CD4-positive, alpha-beta memory T cell (primary cell): ENCODE results near the gene SCN2B. TPM values are rescaled to one million over a fixed set of nuclear protein-coding genes. Genes with fewer than 3 reads are reported as not detected.

Experiments used
- CTCF ChIA-PET: fragments of 350-600 bp; sonication (Branson Sonifier 250); formaldehyde crosslinking; loops from one replicate; lab custom pipeline; 2021; ENCODE audit warnings: inconsistent platforms; ENCODE audit not compliant: partially characterized antibody; lab: Charles Lee
- POLR2A ChIA-PET: fragments of 350-600 bp; sonication (Branson Sonifier 250); formaldehyde crosslinking; loops from one replicate; lab custom pipeline; 2021; ENCODE audit not compliant: partially characterized antibody; lab: Charles Lee
- DNase-seq, 5 donors: peaks; one replicate each; pipeline versions ENCODE4 v3.0.0 to v3.0.0-alpha.2; 2020 to 2022; ENCODE audit warnings: mixed read lengths in 1 of 5
- H3K27ac ChIP-seq: one replicate; pipeline ENCODE4 v1.7.0; 2013; ENCODE audit warnings: low read depth, low read length
- H3K27me3 ChIP-seq: 2 replicates; pipeline ENCODE4 v1.7.0; 2013; ENCODE audit warnings: mild to moderate bottlenecking, low read length, moderate library complexity; ENCODE audit not compliant: insufficient read depth
- H3K36me3 ChIP-seq: 2 replicates; pipeline ENCODE4 v1.7.0; 2013; ENCODE audit warnings: mild to moderate bottlenecking, low read length, moderate library complexity; ENCODE audit not compliant: insufficient read depth
- H3K4me1 ChIP-seq: 2 replicates; pipeline ENCODE4 v1.7.0; 2013; ENCODE audit warnings: mild to moderate bottlenecking, low read length, moderate library complexity; ENCODE audit not compliant: insufficient read depth
- H3K4me3 ChIP-seq, 2 donors: one replicate each; pipeline ENCODE4 v1.7.0; 2013; ENCODE audit warnings: low read length in 2 of 2, mild to moderate bottlenecking in 1 of 2
- H3K9me3 ChIP-seq, 2 donors: one replicate each; pipeline ENCODE4 v1.7.0; 2013; ENCODE audit warnings: low read length in 2 of 2, control low read depth in 1 of 2; ENCODE audit not compliant: control insufficient read depth in 1 of 2
- H3K27ac Mint-ChIP-seq, 7 donors: one replicate each; pipeline ENCODE4 v1.8.0; 2020 to 2021; ENCODE audit warnings: mixed read lengths in 7 of 7, mild to moderate bottlenecking in 6 of 7, inconsistent platforms in 3 of 7, moderate library complexity in 3 of 7
- H3K27me3 Mint-ChIP-seq, 2 donors: one replicate each; pipeline ENCODE4 v1.8.0; 2020 to 2021; ENCODE audit warnings: mixed read lengths in 2 of 2
- H3K36me3 Mint-ChIP-seq, 2 donors: one replicate each; pipeline ENCODE4 v1.8.0; 2020 to 2021; ENCODE audit warnings: mixed read lengths in 2 of 2, inconsistent platforms in 1 of 2, mild to moderate bottlenecking in 1 of 2
- H3K4me1 Mint-ChIP-seq, 4 donors: one replicate each; pipeline ENCODE4 v1.8.0; 2020 to 2021; ENCODE audit warnings: mixed read lengths in 4 of 4, mild to moderate bottlenecking in 1 of 4
- H3K4me3 Mint-ChIP-seq, 8 donors: one replicate each; pipeline ENCODE4 v1.8.0; 2020 to 2021; ENCODE audit warnings: mixed read lengths in 8 of 8, mild to moderate bottlenecking in 7 of 8, moderate library complexity in 6 of 8, inconsistent platforms in 3 of 8
- H3K9me3 Mint-ChIP-seq, 8 donors: one replicate each; pipeline ENCODE4 v1.8.0; 2020 to 2021; ENCODE audit warnings: mixed read lengths in 8 of 8, mild to moderate bottlenecking in 5 of 8, inconsistent platforms in 3 of 8, moderate library complexity in 1 of 8
- intact Hi-C: fragments of 100-400 bp; cut with micrococcal nuclease; formaldehyde crosslinking; loops from one replicate; pipeline ENCODE4 v1.15.1; 2023
- polyA plus RNA-seq, 2 donors: library from polyadenylated mRNA; unstranded; fragments of 300-500 nt; fragmentation: Illumina TruSeq; gene quantifications; one replicate each; pipeline ENCODE4 v1.2.3, GENCODE V29; 2021
- total RNA-seq, 2 experiments: library from RNA; stranded (reverse); gene quantifications; one replicate each; pipeline ENCODE4 v1.2.3, GENCODE V29; 2021

The SCN2B gene
- total RNA-seq, result not detected
- polyA plus RNA-seq, result not detected

DNA sequence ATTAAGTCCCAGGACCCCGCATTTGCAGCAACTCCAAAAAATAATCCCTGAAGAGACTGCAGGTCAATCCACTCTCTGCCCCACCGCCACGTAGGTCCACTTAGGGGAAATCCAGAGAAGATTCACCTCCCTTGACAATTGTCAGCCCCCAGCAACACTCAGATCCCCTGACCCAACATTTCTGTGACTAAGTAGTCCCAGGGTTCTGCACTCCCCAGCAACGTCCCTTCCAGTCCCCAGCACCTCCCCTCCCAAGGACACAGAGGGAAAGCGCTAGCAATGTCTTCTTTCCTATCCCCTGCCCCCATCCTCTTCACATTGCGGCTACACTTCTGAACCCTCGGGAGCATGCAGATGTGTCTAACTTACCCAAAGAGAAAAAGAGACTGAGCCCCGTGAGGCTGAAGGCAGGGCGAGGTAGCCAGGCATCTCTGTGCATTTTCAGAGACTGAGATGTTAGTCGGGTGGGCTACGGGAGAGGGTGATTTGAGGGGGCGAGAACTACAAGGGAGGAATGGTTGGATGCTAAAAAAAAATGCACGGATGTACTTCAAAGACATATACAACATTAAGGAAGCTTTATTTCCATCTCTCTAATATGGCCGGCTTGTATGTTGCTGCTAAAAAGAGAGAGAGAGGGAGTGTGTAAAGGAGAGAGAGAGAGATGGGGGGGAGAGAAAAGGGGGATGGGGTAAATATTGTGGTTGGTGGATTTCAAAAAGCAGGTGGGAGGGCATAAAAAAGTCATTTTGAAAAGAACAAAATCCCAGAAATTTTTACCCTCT, at the start of gene SCN2B:
TSS of gene SCN2B (minus strand) at position 647 of the 785 bp plus-strand sequence. CDS start at position 439, 208 bp downstream.
- no peaks in the 10 kb centered on the region for H3K27me3 ChIP-seq
- Mint-ChIP-seq H3K4me1 (peaks cover 0 to 5% (median 2%) of the 10 kb centered on the region in 4 donors), H3K36me3 (no peaks in the 10 kb centered on the region), H3K27ac (peak within 1 kb of the TSS in 1 of 7 donors; percentile 33), H3K9me3 (no peaks in the 10 kb centered on the region), H3K4me3 (no peak within 1 kb of the TSS), H3K27me3 (peaks cover 1 to 9% of the 10 kb centered on the region in 2 donors)
- peaks cover 7% of the 10 kb centered on the region for H3K4me1 ChIP-seq
- ChIA-PET CTCF (interaction anchor here (1.4 kb wide), 1 partner anchor 40 kb away, joined by 3 read pairs; no protein-coding TSS in a partner anchor), POLR2A (interaction anchor here (0.7 kb wide), 1 partner anchor 83 kb away, joined by 4 read pairs; no protein-coding TSS in a partner anchor)
- intact Hi-C loops, result loop anchor here (10.0 kb wide), 1 partner anchor 751 kb away; no protein-coding TSS in a partner anchor
- no peak within 1 kb of the TSS for H3K4me3 ChIP-seq
- H3K36me3 ChIP-seq, result no peaks in the 10 kb centered on the region
- no peaks in the 10 kb centered on the region for H3K9me3 ChIP-seq
- H3K27ac ChIP-seq, result no peak within 1 kb of the TSS
- DNase-seq, result no peak

- intact Hi-C loops, result loop anchor here (1.0 to 2.0 kb wide), 6 partner anchors 7 to 177 kb away; partner anchors contain the start of genes ATP5MG and MPZL3
- peak within 1 kb of the TSS; percentile 85 to 100 (median 96) for H3K4me3 Mint-ChIP-seq
- ChIA-PET POLR2A (interaction anchor here (0.6 to 4.6 kb wide), 36 partner anchors 8 to 701 kb away, joined by 3 to 142 read pairs (median 4); partner anchors contain the start of genes ARCN1, BCL9L, CD3D and CD3E), CTCF (interaction anchor here (0.7 to 4.3 kb wide), 18 partner anchors 9 to 129 kb away, joined by 3 to 47 read pairs (median 4); partner anchors contain the start of genes MPZL2 and MPZL3)
- H3K27me3 Mint-ChIP-seq, result no peaks in the 10 kb centered on the region
- peak within 1 kb of the TSS; percentile 60 for H3K27ac ChIP-seq
- peaks cover 58 to 66% (median 61%) of the 10 kb centered on the region in 4 donors for H3K4me1 Mint-ChIP-seq
- peaks cover 94% of the 10 kb centered on the region for H3K4me1 ChIP-seq
- no peaks in the 10 kb centered on the region for H3K27me3 ChIP-seq
- H3K9me3 ChIP-seq, result no peaks in the 10 kb centered on the region
- no peaks in the 10 kb centered on the region for H3K36me3 ChIP-seq
- peak within 1 kb of the TSS; percentile 68 to 76 for H3K4me3 ChIP-seq
- H3K27ac Mint-ChIP-seq, result peak within 1 kb of the TSS; percentile 82 to 99 (median 93)
- no peaks in the 10 kb centered on the region for H3K9me3 Mint-ChIP-seq
- H3K36me3 Mint-ChIP-seq, result peaks cover 19 to 23% of the 10 kb centered on the region in 2 donors
- DNase-seq, result peak; percentile 78 to 86 (median 81)
Measured at GRCh38 chr11:118224511-118225188, 48.2 kb upstream of the SCN2B start, which contains the start of gene JAML. Gene JAML (minus strand): TSS chr11:118225011. CDS start chr11:118214866, 10,145 bp downstream.

- ChIA-PET POLR2A (interaction anchor here (0.7 to 4.6 kb wide), 29 partner anchors 9 to 702 kb away, joined by 3 to 142 read pairs (median 5); partner anchors contain the start of genes ARCN1, BCL9L, CD3D and CD3E), CTCF (interaction anchor here (0.7 to 4.3 kb wide), 16 partner anchors 9 to 130 kb away, joined by 3 to 47 read pairs (median 5); partner anchors contain the start of genes MPZL2 and MPZL3)
- Mint-ChIP-seq H3K36me3 (peaks cover 21% of the 10 kb centered on the region in 2 donors), H3K27ac (peak overlapping the region; percentile 82 to 99 (median 93)), H3K4me3 (peak overlapping the region; percentile 85 to 100 (median 96)), H3K9me3 (no peaks in the 10 kb centered on the region), H3K27me3 (no peaks in the 10 kb centered on the region), H3K4me1 (peaks cover 63 to 66% (median 65%) of the 10 kb centered on the region in 4 donors)
- Histone ChIP-seq H3K4me3 (peak overlapping the region; percentile 68 to 76), H3K9me3 (no peaks in the 10 kb centered on the region), H3K36me3 (no peaks in the 10 kb centered on the region), H3K4me1 (peaks cover 94% of the 10 kb centered on the region), H3K27me3 (no peaks in the 10 kb centered on the region), H3K27ac (peak overlapping the region; percentile 60)
- intact Hi-C loops, result loop anchor here (1.0 to 2.0 kb wide), 4 partner anchors 15 to 28 kb away; partner anchors contain the start of gene MPZL3
- DNase-seq, result peak in 1 of 5 donors; percentile 59
Measured at GRCh38 chr11:118223992-118224391, 47.6 kb upstream of the SCN2B start.

DNA sequence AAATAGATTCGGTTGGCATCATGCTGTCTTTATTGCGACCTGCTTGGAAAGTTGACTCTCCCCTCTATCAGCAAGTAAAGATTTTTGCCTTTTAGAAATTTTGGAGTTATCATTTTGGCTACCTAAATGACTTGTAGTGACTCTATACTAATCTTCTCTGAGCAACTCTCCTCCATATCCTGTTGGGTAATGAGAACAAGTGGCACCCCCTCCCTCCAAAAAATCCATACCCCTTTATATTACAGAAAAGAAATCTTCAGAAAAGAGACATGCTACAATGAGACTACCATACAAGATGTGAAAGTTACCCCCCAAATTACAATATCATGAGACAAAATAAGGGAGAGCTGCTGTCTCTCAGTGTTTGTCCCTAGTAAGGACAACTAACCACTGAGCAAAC, 47.1 kb upstream of the SCN2B start:
- no peaks in the 10 kb centered on the region for H3K9me3 Mint-ChIP-seq
- peak overlapping the region; percentile 82 to 99 (median 93) for H3K27ac Mint-ChIP-seq
- peaks cover 24% of the 10 kb centered on the region in 2 donors for H3K36me3 Mint-ChIP-seq
- no peaks in the 10 kb centered on the region for H3K36me3 ChIP-seq
- H3K27ac ChIP-seq, result peak overlapping the region; percentile 60
- DNase-seq, result no peak
- ChIA-PET CTCF (interaction anchor here (1.3 to 4.3 kb wide), 6 partner anchors 8 to 130 kb away, joined by 3 to 47 read pairs (median 13); partner anchors contain the start of gene MPZL3), POLR2A (interaction anchor here (0.9 to 4.6 kb wide), 15 partner anchors 9 to 237 kb away, joined by 3 to 142 read pairs (median 12); partner anchors contain the start of genes CD3D, CD3E, IL10RA and MPZL2)
- no peaks in the 10 kb centered on the region for H3K27me3 ChIP-seq
- intact Hi-C loops, result no loop called here
- peak overlapping the region; percentile 85 to 100 (median 96) for H3K4me3 Mint-ChIP-seq
- H3K4me1 ChIP-seq, result peaks cover 94% of the 10 kb centered on the region
- peak overlapping the region; percentile 68 to 76 for H3K4me3 ChIP-seq
- H3K4me1 Mint-ChIP-seq, result peaks cover 66 to 70% (median 69%) of the 10 kb centered on the region in 4 donors
- H3K27me3 Mint-ChIP-seq, result no peaks in the 10 kb centered on the region
- no peaks in the 10 kb centered on the region for H3K9me3 ChIP-seq

- POLR2A ChIA-PET, result interaction anchor here (0.6 to 4.1 kb wide), 6 partner anchors 10 to 118 kb away, joined by 3 to 26 read pairs (median 4); no protein-coding TSS in a partner anchor
- CTCF ChIA-PET, result interaction anchor here (1.1 to 5.6 kb wide), 8 partner anchors 11 to 67 kb away, joined by 3 to 52 read pairs (median 4); partner anchors contain the start of gene MPZL2
- DNase-seq, result no peak
- peaks cover 17 to 19% of the 10 kb centered on the region in 2 donors for H3K36me3 Mint-ChIP-seq
- Histone ChIP-seq H3K4me1 (peaks cover 94% of the 10 kb centered on the region), H3K27ac (peak overlapping the region; percentile 36), H3K4me3 (no peak overlapping the region), H3K36me3 (no peaks in the 10 kb centered on the region), H3K9me3 (no peaks in the 10 kb centered on the region), H3K27me3 (no peaks in the 10 kb centered on the region)
- intact Hi-C loops, result no loop called here
- H3K27me3 Mint-ChIP-seq, result no peaks in the 10 kb centered on the region
- H3K4me3 Mint-ChIP-seq, result peak overlapping the region; percentile 12 to 87 (median 78)
- H3K9me3 Mint-ChIP-seq, result no peaks in the 10 kb centered on the region
- H3K27ac Mint-ChIP-seq, result peak overlapping the region; percentile 86 to 93 (median 91)
- peaks cover 62 to 81% (median 74%) of the 10 kb centered on the region in 4 donors for H3K4me1 Mint-ChIP-seq
Measured at GRCh38 chr11:118222437-118222836, 46.0 kb upstream of the SCN2B start.

GRCh38 chr11:118221419-118221818, 45.0 kb upstream of the SCN2B start:
- intact Hi-C loops, result no loop called here
- Histone ChIP-seq H3K4me3 (no peak overlapping the region), H3K27ac (no peak overlapping the region), H3K4me1 (peaks cover 94% of the 10 kb centered on the region), H3K9me3 (no peaks in the 10 kb centered on the region), H3K36me3 (no peaks in the 10 kb centered on the region), H3K27me3 (no peaks in the 10 kb centered on the region)
- Mint-ChIP-seq H3K4me3 (peak overlapping the region in 7 of 8 donors; percentile 18 to 83 (median 37)), H3K27me3 (no peaks in the 10 kb centered on the region), H3K27ac (peak overlapping the region; percentile 60 to 95 (median 86)), H3K36me3 (peaks cover 13 to 15% of the 10 kb centered on the region in 2 donors), H3K4me1 (peaks cover 62 to 91% (median 79%) of the 10 kb centered on the region in 4 donors), H3K9me3 (no peaks in the 10 kb centered on the region)
- CTCF ChIA-PET, result interaction anchor here (1.1 to 5.6 kb wide), 8 partner anchors 10 to 68 kb away, joined by 3 to 52 read pairs (median 4); partner anchors contain the start of gene MPZL2
- POLR2A ChIA-PET, result interaction anchor here (1.1 to 6.4 kb wide), 7 partner anchors 11 to 30 kb away, joined by 3 to 37 read pairs (median 5); partner anchors contain the start of gene MPZL3
- no peak for DNase-seq
